Endothelial cell (in vitro differentiated cells): ENCODE data around the gene KRT34. TPM values are rescaled to one million over a fixed set of nuclear protein-coding genes. Genes with fewer than 3 reads are reported as not detected.

Source experiments
- DNase-seq: peaks from one replicate; pipeline ENCODE4 v3.0.0; 2021; ENCODE audit warnings: low spot score
- H3K27ac Mint-ChIP-seq: one replicate; pipeline ENCODE4 v1.8.0; 2021; ENCODE audit warnings: mixed read lengths, inconsistent platforms; ENCODE audit not compliant: unreplicated experiment
- H3K27me3 Mint-ChIP-seq: one replicate; pipeline ENCODE4 v1.8.0; 2021; ENCODE audit warnings: mild to moderate bottlenecking, moderate library complexity, mixed read lengths, inconsistent platforms; ENCODE audit not compliant: unreplicated experiment
- H3K36me3 Mint-ChIP-seq: one replicate; pipeline ENCODE4 v1.8.0; 2021; ENCODE audit warnings: mild to moderate bottlenecking, low read depth, mixed read lengths, inconsistent platforms; ENCODE audit not compliant: unreplicated experiment
- H3K4me1 Mint-ChIP-seq: one replicate; pipeline ENCODE4 v1.8.0; 2021; ENCODE audit warnings: mild to moderate bottlenecking, mixed read lengths, inconsistent platforms; ENCODE audit not compliant: unreplicated experiment
- H3K4me3 Mint-ChIP-seq: one replicate; pipeline ENCODE4 v1.8.0; 2021; ENCODE audit warnings: mild to moderate bottlenecking, mixed read lengths, inconsistent platforms; ENCODE audit not compliant: unreplicated experiment
- H3K9me3 Mint-ChIP-seq: one replicate; pipeline ENCODE4 v1.8.0; 2021; ENCODE audit warnings: mixed read lengths, inconsistent platforms; ENCODE audit not compliant: unreplicated experiment
- total RNA-seq: library from RNA; stranded (reverse); fragmentation: NEBNext Ultra II Directional; extraction: Animal tissue kit (Norgen Biotek cat#: 25700); gene quantifications from one replicate; pipeline ENCODE4 v1.2.1, GENCODE V29; 2021; ENCODE audit not compliant: unreplicated experiment
- TF ChIP-seq, protein P1 (sequence below): fragments of 200-600 bp; sonication (generic); IDR thresholded peaks from one replicate; pipeline ENCODE4 v1.5.0; 2021; ENCODE audit warnings: antibody characterized with exemption; ENCODE audit not compliant: unreplicated experiment

KRT34 gene
- total RNA-seq, 1 donor from 2014 or later: not detected

DNA sequence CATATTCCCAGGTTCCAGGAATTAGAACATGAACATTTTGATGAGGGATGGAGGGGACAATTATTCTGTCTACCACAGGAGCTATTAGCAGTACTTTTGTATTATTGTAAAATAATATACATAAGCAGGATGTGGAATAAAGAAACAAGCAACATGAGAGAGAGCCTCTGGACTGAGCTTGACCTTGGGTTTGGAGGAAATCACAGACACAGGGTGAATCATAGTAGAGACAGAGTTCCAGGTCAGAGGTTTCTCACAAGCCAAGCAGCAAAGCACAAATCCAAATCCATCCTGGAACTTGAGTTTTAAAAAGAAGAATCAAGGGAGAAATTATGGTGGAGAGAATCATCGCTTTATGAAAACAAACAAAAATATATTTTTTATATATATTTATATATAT is 10.2 kb upstream of the KRT34 start:
- H3K36me3 Mint-ChIP-seq: no peaks in the 10 kb centered on the region
- no peak overlapping the region for H3K4me3 Mint-ChIP-seq
- TF ChIP-seq, protein P1, sequence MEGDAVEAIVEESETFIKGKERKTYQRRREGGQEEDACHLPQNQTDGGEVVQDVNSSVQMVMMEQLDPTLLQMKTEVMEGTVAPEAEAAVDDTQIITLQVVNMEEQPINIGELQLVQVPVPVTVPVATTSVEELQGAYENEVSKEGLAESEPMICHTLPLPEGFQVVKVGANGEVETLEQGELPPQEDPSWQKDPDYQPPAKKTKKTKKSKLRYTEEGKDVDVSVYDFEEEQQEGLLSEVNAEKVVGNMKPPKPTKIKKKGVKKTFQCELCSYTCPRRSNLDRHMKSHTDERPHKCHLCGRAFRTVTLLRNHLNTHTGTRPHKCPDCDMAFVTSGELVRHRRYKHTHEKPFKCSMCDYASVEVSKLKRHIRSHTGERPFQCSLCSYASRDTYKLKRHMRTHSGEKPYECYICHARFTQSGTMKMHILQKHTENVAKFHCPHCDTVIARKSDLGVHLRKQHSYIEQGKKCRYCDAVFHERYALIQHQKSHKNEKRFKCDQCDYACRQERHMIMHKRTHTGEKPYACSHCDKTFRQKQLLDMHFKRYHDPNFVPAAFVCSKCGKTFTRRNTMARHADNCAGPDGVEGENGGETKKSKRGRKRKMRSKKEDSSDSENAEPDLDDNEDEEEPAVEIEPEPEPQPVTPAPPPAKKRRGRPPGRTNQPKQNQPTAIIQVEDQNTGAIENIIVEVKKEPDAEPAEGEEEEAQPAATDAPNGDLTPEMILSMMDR: no peak
- DNase-seq: no peak
- no peak overlapping the region for H3K27ac Mint-ChIP-seq
- no peaks in the 10 kb centered on the region for H3K4me1 Mint-ChIP-seq
- peaks cover 2% of the 10 kb centered on the region for H3K27me3 Mint-ChIP-seq
- H3K9me3 Mint-ChIP-seq: no peaks in the 10 kb centered on the region

DNA sequence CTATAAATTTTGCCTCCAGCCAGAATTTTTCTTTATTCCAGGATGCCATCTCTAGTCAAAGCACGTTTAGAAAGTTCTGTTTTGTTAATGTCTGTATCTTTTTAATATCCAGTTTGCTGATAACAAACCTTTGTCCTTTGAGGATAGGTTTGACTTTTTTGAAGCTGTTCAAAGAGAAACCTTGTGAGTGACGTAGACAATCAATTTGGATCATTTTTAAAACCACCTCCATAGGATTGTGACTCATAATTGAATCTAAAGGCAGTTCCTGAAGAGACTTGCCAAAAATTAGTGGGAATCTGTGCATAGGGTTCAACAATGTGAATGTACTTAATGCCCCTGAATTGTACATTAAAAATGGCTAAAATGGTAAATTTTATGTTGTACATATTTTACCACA is 9.4 kb upstream of the KRT34 start:
- Mint-ChIP-seq H3K4me3 (no peak overlapping the region), H3K27ac (no peak overlapping the region), H3K27me3 (peaks cover 2% of the 10 kb centered on the region), H3K36me3 (no peaks in the 10 kb centered on the region), H3K4me1 (no peaks in the 10 kb centered on the region), H3K9me3 (no peaks in the 10 kb centered on the region)
- DNase-seq: no peak
- TF ChIP-seq, protein P1: no peak

DNA sequence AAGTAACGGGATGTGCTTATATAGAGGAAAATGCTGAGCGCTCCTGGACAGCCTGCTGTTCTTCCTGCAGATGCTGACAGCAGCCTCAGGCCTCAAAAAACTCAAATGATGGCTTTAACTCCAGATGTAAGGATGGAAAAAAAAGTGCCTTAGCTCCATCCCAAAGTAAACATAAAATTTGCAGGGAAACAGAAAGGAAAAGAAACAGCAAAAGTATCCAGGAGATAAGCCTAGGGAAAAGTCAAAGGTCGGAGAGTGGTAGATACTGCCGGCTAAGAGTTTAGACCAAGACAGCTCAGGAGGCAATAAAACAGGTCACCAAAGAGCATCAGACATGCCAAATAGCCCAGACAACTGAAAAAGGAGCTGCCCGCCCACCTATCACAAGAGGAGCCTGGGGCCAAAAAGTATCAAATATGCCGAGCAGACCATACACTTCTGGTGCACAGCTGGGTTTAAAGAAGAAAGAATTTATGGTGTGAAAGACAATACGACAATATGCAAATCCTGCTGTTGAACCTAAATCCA is 8.4 kb upstream of the KRT34 start:
- Mint-ChIP-seq H3K27me3 (peaks cover 2% of the 10 kb centered on the region), H3K27ac (no peak overlapping the region), H3K36me3 (no peaks in the 10 kb centered on the region), H3K4me1 (no peaks in the 10 kb centered on the region), H3K9me3 (no peaks in the 10 kb centered on the region), H3K4me3 (no peak overlapping the region)
- no peak for DNase-seq
- TF ChIP-seq, protein P1: no peak

DNA sequence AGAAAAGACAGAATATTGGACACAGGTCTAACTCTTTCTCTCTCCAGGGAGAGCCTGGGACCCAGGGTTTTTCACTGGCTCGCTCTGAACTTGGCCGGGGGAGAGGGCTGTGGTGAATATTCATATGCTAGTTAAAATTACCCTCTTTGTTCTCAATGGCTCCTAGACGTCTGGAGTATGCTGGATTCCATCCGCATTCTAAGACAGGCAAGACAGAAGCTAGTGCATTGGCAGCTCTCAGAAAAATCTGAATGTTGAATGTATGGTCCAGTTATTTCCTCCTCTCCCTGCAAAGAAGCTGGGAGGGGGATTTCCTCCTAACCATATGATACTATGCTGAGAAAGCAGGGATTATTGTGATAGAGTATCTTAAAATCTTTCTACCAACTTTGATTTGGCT is 5.6 kb upstream of the KRT34 start:
- TF ChIP-seq, protein P1: no peak
- Mint-ChIP-seq H3K4me3 (no peak overlapping the region), H3K9me3 (no peaks in the 10 kb centered on the region), H3K27ac (no peak overlapping the region), H3K4me1 (no peaks in the 10 kb centered on the region), H3K27me3 (peaks cover 2% of the 10 kb centered on the region), H3K36me3 (no peaks in the 10 kb centered on the region)
- DNase-seq: no peak

DNA sequence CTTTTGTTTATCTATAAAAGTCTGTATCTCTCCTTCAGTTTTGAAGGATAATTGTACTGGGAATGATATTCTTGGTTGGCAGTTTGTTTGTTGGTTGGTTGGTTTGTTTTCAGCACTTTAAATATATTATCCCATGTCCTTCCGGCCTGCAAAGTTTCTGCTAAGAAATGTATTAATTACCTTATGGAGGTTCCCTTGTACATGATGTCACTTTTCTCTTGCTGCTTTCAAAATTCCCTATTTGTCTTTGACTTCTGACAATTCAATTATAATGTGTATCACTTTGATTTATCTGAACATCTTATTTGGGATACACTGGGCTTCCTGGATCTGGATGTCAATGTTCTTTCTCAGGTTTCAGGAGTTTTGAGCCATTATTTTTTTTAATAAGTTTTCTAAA is 4.1 kb upstream of the KRT34 start:
- no peaks in the 10 kb centered on the region for H3K4me1 Mint-ChIP-seq
- H3K36me3 Mint-ChIP-seq: no peaks in the 10 kb centered on the region
- no peaks in the 10 kb centered on the region for H3K27me3 Mint-ChIP-seq
- H3K27ac Mint-ChIP-seq: no peak overlapping the region
- H3K9me3 Mint-ChIP-seq: no peaks in the 10 kb centered on the region
- TF ChIP-seq, protein P1: no peak
- no peak overlapping the region for H3K4me3 Mint-ChIP-seq
- DNase-seq: no peak
